Common myeloid progenitor, CD34-positive (primary cell): ENCODE measurements around the gene SLC29A3.

ENCODE experiments used
- CTCF ChIA-PET: fragments of 350-600 bp; sonication (Branson Sonifier 250); formaldehyde crosslinking; loops from one replicate; lab custom pipeline; 2021; ENCODE audit warnings: antibody characterized with exemption; lab: Charles Lee
- POLR2A ChIA-PET: fragments of 350-600 bp; sonication (Branson Sonifier 250); formaldehyde crosslinking; loops from one replicate; lab custom pipeline; 2021; ENCODE audit warnings: antibody characterized with exemption; lab: Charles Lee
- DNase-seq, 3 donors: peaks; one replicate each; pipeline versions ENCODE4 v3.0.0 to v3.0.0-alpha.2; 2013
- H3K27ac ChIP-seq, 2 experiments: 1 replicate in 1 of 2; 2 replicates in 1 of 2; pipeline ENCODE4 v1.7.0; 2013; ENCODE audit warnings: inconsistent platforms in 2 of 2, low read length in 2 of 2, mild to moderate bottlenecking in 2 of 2, low read depth in 1 of 2, moderate library complexity in 1 of 2; ENCODE audit not compliant: severe bottlenecking in 2 of 2, insufficient read depth in 1 of 2, poor library complexity in 1 of 2
- H3K27me3 ChIP-seq, 5 experiments: replicated peaks in 2 of 5; 1 replicate in 3 of 5; 2 replicates in 2 of 5; pipeline versions ENCODE4 v1.6.1 to v1.7.0; 2013; ENCODE audit warnings: low read length in 4 of 5, mild to moderate bottlenecking in 2 of 5, moderate library complexity in 2 of 5, inconsistent platforms in 1 of 5; ENCODE audit not compliant: insufficient read depth in 5 of 5, control insufficient read depth in 4 of 5
- H3K36me3 ChIP-seq, 4 experiments: 1 replicate in 2 of 4; 2 replicates in 2 of 4; pipeline versions ENCODE4 v1.6.1 to v1.7.0; 2013; ENCODE audit warnings: low read length in 3 of 4, control low read depth in 1 of 4, mild to moderate bottlenecking in 1 of 4; ENCODE audit not compliant: control insufficient read depth in 4 of 4, insufficient read depth in 4 of 4
- H3K4me1 ChIP-seq, 4 experiments: 1 replicate in 3 of 4; 2 replicates in 1 of 4; pipeline versions ENCODE4 v1.6.1 to v1.7.1; 2013; ENCODE audit warnings: low read length in 3 of 4, mild to moderate bottlenecking in 3 of 4, control low read depth in 1 of 4, inconsistent platforms in 1 of 4, moderate library complexity in 1 of 4; ENCODE audit not compliant: control insufficient read depth in 4 of 4, insufficient read depth in 4 of 4; ENCODE audit errors: control extremely low read depth in 1 of 4
- H3K4me3 ChIP-seq, 7 experiments: 1 replicate in 4 of 7; 2 replicates in 3 of 7; pipeline versions ENCODE4 v1.5.1 to v1.7.0; 2013; ENCODE audit warnings: mild to moderate bottlenecking in 7 of 7, low read length in 6 of 7, moderate library complexity in 6 of 7, inconsistent platforms in 2 of 7, low read depth in 2 of 7, control low read depth in 1 of 7; ENCODE audit not compliant: insufficient read depth in 4 of 7, control insufficient read depth in 1 of 7; ENCODE audit errors: extremely low read depth in 1 of 7
- H3K9me3 ChIP-seq, 5 experiments: 1 replicate in 4 of 5; 2 replicates in 1 of 5; pipeline versions ENCODE4 v1.6.1 to v1.7.1; 2013; ENCODE audit warnings: low read length in 4 of 5, mild to moderate bottlenecking in 2 of 5, inconsistent platforms in 1 of 5, low read depth in 1 of 5, moderate library complexity in 1 of 5; ENCODE audit not compliant: control insufficient read depth in 4 of 5, insufficient read depth in 2 of 5; ENCODE audit errors: control extremely low read depth in 1 of 5
- WGBS: methylation state at CpG from one replicate; pipeline ENCODE4 v1.1.5; 2013; ENCODE audit not compliant: insufficient coverage; 5-methylcytosine and 5-hydroxymethylcytosine counted together

SLC29A3 gene

GRCh38 chr10:71369602-71370001 is 50.5 kb downstream of the SLC29A3 start:
- no peaks in the 10 kb centered on the region for H3K9me3 ChIP-seq
- DNase-seq, result no peak
- H3K27me3 ChIP-seq, result no peaks in the 10 kb centered on the region
- WGBS, result no CpG with 5 or more reads among the region's 1 CpG
- H3K4me3 ChIP-seq, result no peak overlapping the region
- peaks cover 5 to 41% (median 13%) of the 10 kb centered on the region in 4 experiments for H3K4me1 ChIP-seq
- CTCF ChIA-PET, result interaction anchor here (1.3 to 3.0 kb wide), 3 partner anchors 9 to 56 kb away, joined by 3 to 13 read pairs (median 5); no protein-coding TSS in a partner anchor
- POLR2A ChIA-PET, result interaction anchor here (1.1 kb wide), 2 partner anchors 12 to 15 kb away, joined by 3 to 4 read pairs; no protein-coding TSS in a partner anchor
- no peaks in the 10 kb centered on the region for H3K36me3 ChIP-seq
- H3K27ac ChIP-seq, result no peak overlapping the region

- ChIA-PET CTCF (interaction anchor here (1.8 to 3.0 kb wide), 2 partner anchors 8 to 12 kb away, joined by 5 to 13 read pairs; no protein-coding TSS in a partner anchor), POLR2A (interaction anchor here (1.1 kb wide), 1 partner anchor 14 kb away, joined by 4 read pairs; no protein-coding TSS in a partner anchor)
- Histone ChIP-seq H3K9me3 (no peaks in the 10 kb centered on the region), H3K4me3 (no peak overlapping the region), H3K27ac (no peak overlapping the region), H3K36me3 (no peaks in the 10 kb centered on the region), H3K27me3 (no peaks in the 10 kb centered on the region), H3K4me1 (peaks cover 5 to 41% (median 13%) of the 10 kb centered on the region in 4 experiments)
- DNase-seq, result no peak
- WGBS, result 100% methylated on average over 3 of the region's 3 CpGs
Observed at GRCh38 chr10:71370031-71370430, 51.0 kb downstream of the SLC29A3 start.

GRCh38 chr10:71371750-71372166 is 52.7 kb downstream of the SLC29A3 start:
- H3K4me3 ChIP-seq, result no peak overlapping the region
- 0% methylated on average over 6 of the region's 6 CpGs for WGBS
- H3K4me1 ChIP-seq, result peaks cover 5 to 38% (median 15%) of the 10 kb centered on the region in 4 experiments
- H3K27ac ChIP-seq, result no peak overlapping the region
- ChIA-PET POLR2A (interaction anchor here (0.7 kb wide), 1 partner anchor 422 kb away, joined by 3 read pairs; no protein-coding TSS in a partner anchor), CTCF (interaction anchor here (0.6 to 2.2 kb wide), 8 partner anchors 10 to 722 kb away, joined by 3 to 10 read pairs (median 4); partner anchors contain the start of gene SLC29A3)
- H3K36me3 ChIP-seq, result no peaks in the 10 kb centered on the region
- peak in 2 of 3 donors; percentile 60 to 77 for DNase-seq
- H3K27me3 ChIP-seq, result no peaks in the 10 kb centered on the region
- no peaks in the 10 kb centered on the region for H3K9me3 ChIP-seq

GRCh38 chr10:71372882-71373495 is 53.9 kb downstream of the SLC29A3 start:
- CTCF ChIA-PET, result interaction anchor here (0.7 to 2.2 kb wide), 3 partner anchors 9 to 53 kb away, joined by 3 to 10 read pairs (median 4); partner anchors contain the start of gene SLC29A3
- Histone ChIP-seq H3K4me3 (no peak overlapping the region), H3K27ac (peak overlapping the region in 1 of 2 experiments; percentile 18), H3K4me1 (peaks cover 12 to 39% (median 17%) of the 10 kb centered on the region in 4 experiments), H3K9me3 (no peaks in the 10 kb centered on the region), H3K27me3 (no peaks in the 10 kb centered on the region), H3K36me3 (no peaks in the 10 kb centered on the region)
- DNase-seq, result peak in 2 of 3 donors; percentile 39 to 50
- 91% methylated on average over 6 of the region's 10 CpGs for WGBS
- POLR2A ChIA-PET, result no interaction called here

GRCh38 chr10:71374481-71375233 is 55.6 kb downstream of the SLC29A3 start:
- no peak for DNase-seq
- 97% methylated on average over 10 of the region's 11 CpGs for WGBS
- Histone ChIP-seq H3K27me3 (no peaks in the 10 kb centered on the region), H3K36me3 (no peaks in the 10 kb centered on the region), H3K27ac (no peak overlapping the region), H3K4me3 (no peak overlapping the region), H3K9me3 (no peaks in the 10 kb centered on the region), H3K4me1 (peaks cover 22 to 56% (median 31%) of the 10 kb centered on the region in 4 experiments)
- ChIA-PET CTCF (interaction anchor here (0.6 to 2.3 kb wide), 6 partner anchors 9 to 190 kb away, joined by 3 to 6 read pairs (median 3); no protein-coding TSS in a partner anchor), POLR2A (no interaction called here)

- CTCF ChIA-PET, result interaction anchor here (1.0 to 4.5 kb wide), 7 partner anchors 9 to 333 kb away, joined by 3 to 17 read pairs (median 4); no protein-coding TSS in a partner anchor
- H3K27me3 ChIP-seq, result no peaks in the 10 kb centered on the region
Observed at GRCh38 chr10:71375952-71376351, 56.9 kb downstream of the SLC29A3 start.

More at GRCh38 chr10:71375952-71376351, 56.9 kb downstream of the SLC29A3 start:
- no peak for DNase-seq
- no peak overlapping the region for H3K27ac ChIP-seq
- H3K4me3 ChIP-seq, result no peak overlapping the region
- H3K9me3 ChIP-seq, result no peaks in the 10 kb centered on the region
- peaks cover 22 to 59% (median 32%) of the 10 kb centered on the region in 4 experiments for H3K4me1 ChIP-seq
- H3K36me3 ChIP-seq, result no peaks in the 10 kb centered on the region
- 64% methylated on average over 3 of the region's 3 CpGs for WGBS
- POLR2A ChIA-PET, result no interaction called here
